Astrocyte (in vitro differentiated cells and primary cell): Measurements from ENCODE around the gene PRR20B. TPM values are rescaled to one million over a fixed set of nuclear protein-coding genes. Genes with fewer than 3 reads are reported as not detected.
"Not testable (repeated sequence)": the region's sequence is repeated elsewhere in the genome, so short reads cannot be mapped to it uniquely, and the experiment has no call there.

Source experiments
- DNase-seq: peaks from one replicate; pipeline ENCODE4 v3.0.0-alpha.2; 2010; ENCODE audit warnings: low read depth
- FAIRE-seq: peaks from 2 replicates; lab custom pipeline; 2011; peaks lifted over from hg19 to GRCh38; lab: Jason Lieb, UNC
- H2AFZ ChIP-seq: 2 replicates; pipeline ENCODE4 v1.6.0; 2012; ENCODE audit warnings: low read depth, low read length, inconsistent platforms
- H3K27ac ChIP-seq: 2 replicates; pipeline ENCODE4 v1.5.1; 2011; ENCODE audit warnings: low read depth, low read length, inconsistent platforms
- H3K27me3 ChIP-seq: 2 replicates; pipeline ENCODE4 v1.6.0; 2011; ENCODE audit warnings: low read length, inconsistent platforms; ENCODE audit not compliant: insufficient read depth
- H3K36me3 ChIP-seq: 2 replicates; pipeline ENCODE4 v1.5.1; 2011; ENCODE audit warnings: low read length, inconsistent platforms; ENCODE audit not compliant: insufficient read depth
- H3K4me1 ChIP-seq: 2 replicates; pipeline ENCODE4 v1.5.1; 2011; ENCODE audit warnings: low read length, inconsistent platforms; ENCODE audit not compliant: insufficient read depth
- H3K4me2 ChIP-seq: 2 replicates; pipeline ENCODE4 v1.6.0; 2012; ENCODE audit warnings: low read length, inconsistent platforms
- H3K4me3 ChIP-seq: 2 replicates; pipeline ENCODE4 v1.5.1; 2011; ENCODE audit warnings: low read depth, mild to moderate bottlenecking, low read length, inconsistent platforms; ENCODE audit not compliant: insufficient read depth
- H3K79me2 ChIP-seq: 2 replicates; pipeline ENCODE4 v1.6.0; 2012; ENCODE audit warnings: mild to moderate bottlenecking, low read length, inconsistent platforms; ENCODE audit not compliant: insufficient read depth
- H3K9ac ChIP-seq: 2 replicates; pipeline ENCODE4 v1.6.0; 2012; ENCODE audit warnings: mild to moderate bottlenecking, low read length, inconsistent platforms
- H3K9me3 ChIP-seq: 2 replicates; pipeline ENCODE4 v1.5.1; 2012; ENCODE audit warnings: low read depth, mild to moderate bottlenecking, low read length, inconsistent platforms; ENCODE audit not compliant: insufficient read depth
- H4K20me1 ChIP-seq: 2 replicates; pipeline ENCODE4 v1.6.0; 2012; ENCODE audit warnings: low read length, inconsistent platforms; ENCODE audit not compliant: insufficient read depth
- H3K27ac Mint-ChIP-seq: one replicate; pipeline ENCODE4 v1.8.0; 2021; ENCODE audit warnings: mild to moderate bottlenecking, mixed read lengths; ENCODE audit not compliant: unreplicated experiment
- H3K27me3 Mint-ChIP-seq: one replicate; pipeline ENCODE4 v1.8.0; 2021; ENCODE audit warnings: low read depth, mixed read lengths; ENCODE audit not compliant: unreplicated experiment
- H3K36me3 Mint-ChIP-seq: one replicate; pipeline ENCODE4 v1.8.0; 2021; ENCODE audit warnings: low read depth, mixed read lengths; ENCODE audit not compliant: unreplicated experiment
- H3K4me1 Mint-ChIP-seq: one replicate; pipeline ENCODE4 v1.8.0; 2021; ENCODE audit warnings: low read depth, mixed read lengths; ENCODE audit not compliant: unreplicated experiment
- H3K4me3 Mint-ChIP-seq: one replicate; pipeline ENCODE4 v1.8.0; 2021; ENCODE audit warnings: mild to moderate bottlenecking, moderate library complexity, mixed read lengths; ENCODE audit not compliant: unreplicated experiment
- H3K9me3 Mint-ChIP-seq: one replicate; pipeline ENCODE4 v1.8.0; 2021; ENCODE audit warnings: mild to moderate bottlenecking, mixed read lengths; ENCODE audit not compliant: unreplicated experiment
- CTCF ChIP-seq: IDR thresholded peaks from 2 replicates; pipeline ENCODE4 v1.5.1; 2011; ENCODE audit warnings: low read depth, mild to moderate bottlenecking, inconsistent platforms, low read length, moderate library complexity; ENCODE audit not compliant: insufficient read depth
- EZH2 ChIP-seq: IDR thresholded peaks from 2 replicates; pipeline ENCODE4 v1.6.1; 2012; ENCODE audit warnings: mild to moderate bottlenecking, low read length, inconsistent platforms; ENCODE audit not compliant: insufficient read depth
- total RNA-seq: library from RNA; stranded (reverse); gene quantifications from 2 replicates; pipeline ENCODE4 v1.2.1, GENCODE V29; 2021

The PRR20B gene
- total RNA-seq, 1 donor from 2014 or later = not detected

- H3K4me2 ChIP-seq = no peak overlapping the region
- no peak overlapping the region for H3K27ac ChIP-seq
- H4K20me1 ChIP-seq = no peaks in the 10 kb centered on the region
- DNase-seq (no peak), FAIRE-seq (no peak)
- Mint-ChIP-seq H3K9me3 (peaks cover 5% of the 10 kb centered on the region), H3K4me3 (no peak overlapping the region), H3K4me1 (no peaks in the 10 kb centered on the region), H3K27ac (no peak overlapping the region), H3K27me3 (no peaks in the 10 kb centered on the region), H3K36me3 (no peaks in the 10 kb centered on the region)
- no peaks in the 10 kb centered on the region for H3K27me3 ChIP-seq
- no peaks in the 10 kb centered on the region for H3K9me3 ChIP-seq
- no peak for TF ChIP-seq CTCF
- TF ChIP-seq EZH2 = no peak
- H3K4me1 ChIP-seq = no peaks in the 10 kb centered on the region
- no peaks in the 10 kb centered on the region for H3K79me2 ChIP-seq
- no peak overlapping the region for H3K4me3 ChIP-seq
- no peaks in the 10 kb centered on the region for H3K36me3 ChIP-seq
- H2AFZ ChIP-seq = no peak overlapping the region
- H3K9ac ChIP-seq = no peak overlapping the region
Measured at GRCh38 chr13:57138988-57139387, 8.3 kb upstream of the PRR20B start.

- H3K36me3 Mint-ChIP-seq, H3K4me1 ChIP-seq, H3K9me3 ChIP-seq, H3K4me2 ChIP-seq, H3K36me3 ChIP-seq, H3K4me1 Mint-ChIP-seq, H3K27me3 ChIP-seq, H3K9ac ChIP-seq, DNase-seq, H3K4me3 Mint-ChIP-seq, H3K9me3 Mint-ChIP-seq, FAIRE-seq, H2AFZ ChIP-seq, H3K27ac Mint-ChIP-seq, H3K79me2 ChIP-seq, H3K27ac ChIP-seq, H3K4me3 ChIP-seq, H3K27me3 Mint-ChIP-seq, H4K20me1 ChIP-seq: not testable (repeated sequence)
Measured at GRCh38 chr13:57139781-57140180, 7.5 kb upstream of the PRR20B start.

GRCh38 chr13:57140235-57140968 is 6.9 kb upstream of the PRR20B start, which contains the start of gene PRR20A:
TSS of gene PRR20A (plus strand) at chr13:57140918. CDS start at chr13:57141305, 387 bp downstream.
- not testable (repeated sequence) for H3K36me3 ChIP-seq, H3K79me2 ChIP-seq, H3K27me3 Mint-ChIP-seq, H3K27ac ChIP-seq, H3K9ac ChIP-seq, H3K4me3 ChIP-seq, H3K36me3 Mint-ChIP-seq, H3K4me1 ChIP-seq, H3K4me2 ChIP-seq, DNase-seq, FAIRE-seq, H3K4me3 Mint-ChIP-seq, H3K4me1 Mint-ChIP-seq, H3K9me3 Mint-ChIP-seq, H3K27me3 ChIP-seq, H2AFZ ChIP-seq, H3K27ac Mint-ChIP-seq, H3K9me3 ChIP-seq, H4K20me1 ChIP-seq

GRCh38 chr13:57148106-57148505 is 818 bp downstream of the PRR20B start:
- not testable (repeated sequence) for H3K9ac ChIP-seq, H3K4me2 ChIP-seq, H3K9me3 ChIP-seq, H4K20me1 ChIP-seq, H3K4me3 ChIP-seq, H3K4me3 Mint-ChIP-seq, DNase-seq, FAIRE-seq, H3K36me3 ChIP-seq, H3K27me3 ChIP-seq, H3K27me3 Mint-ChIP-seq, H3K79me2 ChIP-seq, H3K4me1 ChIP-seq, H3K9me3 Mint-ChIP-seq, H3K27ac Mint-ChIP-seq, H2AFZ ChIP-seq, H3K27ac ChIP-seq, H3K4me1 Mint-ChIP-seq, H3K36me3 Mint-ChIP-seq

GRCh38 chr13:57153761-57154160 is 6.5 kb downstream of the PRR20B start, which contains the start of gene PRR20C:
TSS of gene PRR20C (plus strand) at chr13:57154061. CDS start at chr13:57154448, 387 bp downstream.
- not testable (repeated sequence) for FAIRE-seq, H3K4me3 Mint-ChIP-seq, H3K4me3 ChIP-seq, H3K9ac ChIP-seq, H3K9me3 ChIP-seq, H4K20me1 ChIP-seq, H3K27ac Mint-ChIP-seq, H3K36me3 ChIP-seq, H3K79me2 ChIP-seq, H3K27ac ChIP-seq, H3K9me3 Mint-ChIP-seq, H3K4me1 ChIP-seq, H3K27me3 ChIP-seq, H3K27me3 Mint-ChIP-seq, H3K4me1 Mint-ChIP-seq, H3K36me3 Mint-ChIP-seq, H2AFZ ChIP-seq, DNase-seq, H3K4me2 ChIP-seq
